NCI-H2107 treated with DMSO at 0.1 percent for 48 hours (cell line): Measurements from ENCODE around the gene RFX5.
"Not testable (repeated sequence)": the region's sequence is repeated elsewhere in the genome, so short reads cannot be mapped to it uniquely, and the experiment has no call there.

Source experiments
- DNase-seq: peaks from one replicate; lab custom pipeline; 2025; ENCODE audit not compliant: unreplicated experiment; lab: John Stamatoyannopoulos, UW

The RFX5 gene

DNA sequence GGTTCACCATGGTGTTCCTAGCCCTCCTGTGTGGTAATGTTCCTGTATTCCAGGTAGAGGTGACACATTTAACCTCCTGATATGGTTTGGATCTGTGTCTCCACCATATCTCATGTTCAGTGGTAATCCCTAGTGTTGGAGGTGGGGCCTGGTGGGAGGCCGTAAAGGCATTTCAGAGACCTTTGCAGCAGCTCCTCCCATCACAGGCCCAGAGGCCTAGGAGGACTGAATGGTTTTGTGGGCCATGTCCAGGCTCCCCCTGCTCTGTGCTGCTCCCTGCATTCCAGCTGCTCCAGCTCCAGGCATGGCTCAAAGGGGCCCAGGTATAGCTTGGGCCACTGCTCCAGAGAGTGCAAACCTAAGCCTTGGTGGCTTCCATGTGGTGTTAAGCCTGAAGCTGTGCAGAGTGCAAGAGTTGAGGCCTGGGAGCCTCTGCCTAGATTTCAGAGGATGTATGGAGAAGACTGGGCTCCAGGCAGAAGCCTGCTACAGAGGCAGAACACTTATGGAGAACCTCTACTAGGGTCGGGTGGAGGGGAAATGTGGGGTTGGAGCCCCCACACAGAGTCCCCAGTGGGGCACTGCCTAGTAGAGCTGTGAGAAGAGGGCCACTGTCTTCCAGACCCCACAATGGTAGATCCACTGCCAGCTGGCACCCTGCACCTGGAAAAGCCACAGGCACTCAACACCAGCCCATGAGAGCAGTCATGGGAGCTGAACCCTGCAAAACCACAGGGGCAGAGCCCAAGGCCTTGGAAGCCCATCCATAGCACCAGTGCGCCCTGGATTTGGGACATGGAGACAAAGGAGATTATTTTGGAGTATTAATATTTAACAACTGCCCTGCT is 15.5 kb upstream of the RFX5 start:
- no peak for DNase-seq

DNA sequence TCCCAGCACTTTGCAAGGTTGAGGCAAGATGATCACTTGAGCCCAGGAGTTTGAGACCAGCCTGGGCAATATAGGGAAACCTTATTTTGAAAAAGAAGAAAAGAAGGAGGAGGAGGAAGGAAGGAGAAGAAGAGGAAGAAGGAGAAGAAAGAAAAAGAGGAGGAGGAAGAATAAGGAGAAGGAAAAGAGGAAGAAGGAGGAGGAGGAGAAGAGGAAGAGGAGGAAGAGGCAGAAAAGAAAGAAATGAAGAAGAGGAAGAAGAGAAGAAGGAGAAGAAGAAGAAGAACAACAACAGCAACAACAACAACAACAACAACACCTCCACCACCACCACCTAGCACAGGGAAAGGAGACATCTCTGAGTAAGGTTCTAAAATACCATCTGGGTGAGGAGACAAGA is 14.8 kb upstream of the RFX5 start:
- DNase-seq: no peak

DNA sequence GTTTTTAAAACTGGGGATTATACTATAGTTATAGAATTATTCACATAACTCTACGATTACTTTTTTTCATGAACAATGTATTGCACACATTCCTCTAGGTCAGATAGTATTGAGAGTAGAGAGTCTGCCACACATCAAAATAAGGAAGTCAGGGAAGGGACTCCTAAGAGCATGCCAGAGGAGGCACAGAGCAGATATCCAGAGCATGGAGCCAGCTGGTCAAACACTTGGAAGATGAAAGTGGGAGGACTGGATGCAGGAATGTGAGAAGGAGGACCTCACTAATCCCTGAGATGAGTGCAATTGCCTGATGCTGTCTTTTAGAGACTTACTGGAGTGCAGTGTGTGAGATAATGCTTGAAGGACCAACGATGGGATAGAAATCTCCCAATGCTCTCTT is 9.6 kb upstream of the RFX5 start:
- no peak for DNase-seq

DNA sequence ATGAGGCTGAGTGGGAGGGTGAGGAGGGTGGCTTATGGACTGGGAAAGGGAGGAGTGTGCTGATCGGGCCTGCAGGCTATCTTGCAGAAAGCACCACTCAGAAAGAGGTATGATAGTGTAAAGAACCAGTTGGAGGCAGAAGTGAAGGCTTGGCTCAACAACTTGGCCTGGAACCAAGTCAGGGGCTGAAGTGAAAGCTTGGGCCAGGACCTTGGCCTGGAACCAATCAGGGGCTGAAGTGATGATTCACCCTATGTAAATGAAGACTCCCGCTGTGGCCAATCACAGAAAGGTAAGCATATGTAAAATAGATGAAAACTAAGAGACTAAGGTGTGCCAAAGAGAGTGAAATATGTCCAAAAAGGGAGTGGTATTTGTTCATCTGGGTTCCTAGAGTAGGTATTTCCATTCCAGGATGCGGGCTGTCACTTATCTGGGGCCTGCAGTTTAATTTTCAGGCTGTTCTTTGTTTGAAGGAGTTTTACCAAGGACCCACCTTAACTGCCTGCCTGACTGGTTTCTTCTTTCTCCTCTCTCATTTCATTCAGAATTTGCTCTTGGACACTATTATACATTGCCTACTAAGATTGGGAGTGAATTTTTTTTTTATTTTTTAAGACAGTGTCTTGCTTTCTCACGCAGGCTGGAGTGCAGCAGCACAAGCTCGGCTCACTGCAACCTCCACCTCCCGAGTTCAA is 5.1 kb upstream of the RFX5 start:
- no peak for DNase-seq

DNA sequence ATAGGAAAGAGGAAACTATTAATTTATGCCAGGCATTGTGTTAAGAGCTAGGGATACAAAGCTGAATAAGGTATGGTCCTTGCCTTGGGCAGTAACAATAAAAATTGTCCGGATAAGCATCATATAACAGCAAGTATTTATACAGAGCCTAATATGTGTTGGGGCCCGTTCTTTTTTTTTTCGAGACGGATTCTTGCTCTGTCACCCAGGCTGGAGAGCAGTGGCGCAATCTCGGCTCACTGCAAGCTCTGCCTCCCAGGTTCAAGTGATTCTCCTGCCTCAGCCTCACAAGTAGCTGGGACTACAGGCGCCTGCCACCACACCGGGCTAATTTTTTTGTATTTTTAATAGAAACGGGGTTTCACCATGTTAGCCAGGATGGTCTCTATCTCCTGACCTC is 3.3 kb upstream of the RFX5 start:
- not testable (repeated sequence) for DNase-seq

DNA sequence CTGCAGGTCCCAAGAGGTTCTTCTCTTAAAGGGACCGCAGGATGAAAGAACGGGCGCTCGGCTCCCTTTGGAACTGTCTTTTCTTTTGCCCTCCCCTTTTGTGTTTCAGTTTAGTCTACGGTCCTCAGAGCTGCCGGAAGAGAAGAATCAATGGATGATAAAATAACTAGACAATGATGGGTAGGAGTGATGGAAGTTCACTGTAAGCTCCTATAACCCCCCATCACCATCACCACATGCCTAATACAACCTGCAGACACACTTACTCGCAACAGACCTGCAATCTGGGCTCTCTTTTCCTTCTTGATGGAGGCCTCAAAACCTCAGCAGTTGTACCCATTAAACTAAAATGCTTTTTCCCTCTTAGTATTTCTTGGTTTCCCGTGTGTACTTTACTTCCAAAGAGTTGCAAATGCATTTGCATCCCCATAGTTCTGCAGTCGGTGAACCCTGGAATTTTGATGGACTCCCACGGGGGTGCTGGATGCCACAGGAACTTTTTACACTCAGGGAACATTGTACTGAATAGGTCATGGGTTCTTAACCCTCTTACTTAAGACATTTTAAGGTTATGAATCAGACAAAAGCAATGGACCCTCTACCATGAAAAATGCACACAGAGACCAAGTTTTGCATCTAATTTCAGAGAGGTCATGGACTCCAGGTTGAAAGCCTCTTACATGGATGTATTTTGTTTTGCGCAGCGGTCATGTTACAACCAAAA is 633 bp upstream of the RFX5 start:
- DNase-seq: no peak

DNA sequence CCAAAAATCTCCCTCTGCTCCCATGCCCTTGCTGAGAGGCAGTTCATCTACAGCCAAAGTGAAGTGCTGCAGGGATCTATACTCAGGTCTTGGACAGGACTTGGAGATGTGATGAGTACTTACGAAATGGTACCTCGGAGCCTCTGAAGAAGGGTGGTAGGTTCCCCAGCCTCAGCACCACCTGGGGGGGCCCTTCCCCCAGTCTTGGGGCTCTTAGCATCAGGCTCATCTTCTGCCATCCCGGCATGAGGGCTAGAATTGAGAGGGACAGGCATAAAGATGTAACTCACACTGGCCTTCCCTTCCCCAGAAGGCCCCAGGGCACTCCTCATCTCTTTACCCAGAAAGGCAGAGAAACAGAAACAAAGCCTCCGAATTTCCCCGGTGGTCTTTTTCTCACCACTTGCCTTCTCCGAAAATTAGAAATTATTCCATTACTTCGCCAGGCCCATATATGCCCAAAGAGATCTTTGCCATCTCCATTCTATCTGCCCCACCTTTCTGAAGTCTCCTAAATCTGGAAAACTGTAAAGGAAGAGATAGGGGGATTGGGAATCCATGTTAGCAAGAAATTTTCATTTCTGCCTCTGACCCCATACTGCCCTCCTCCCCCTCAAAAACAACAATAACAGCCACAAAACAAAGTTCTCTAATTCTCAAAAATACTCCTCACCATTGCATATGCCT is 827 bp downstream of the RFX5 start:
- DNase-seq: no peak

DNA sequence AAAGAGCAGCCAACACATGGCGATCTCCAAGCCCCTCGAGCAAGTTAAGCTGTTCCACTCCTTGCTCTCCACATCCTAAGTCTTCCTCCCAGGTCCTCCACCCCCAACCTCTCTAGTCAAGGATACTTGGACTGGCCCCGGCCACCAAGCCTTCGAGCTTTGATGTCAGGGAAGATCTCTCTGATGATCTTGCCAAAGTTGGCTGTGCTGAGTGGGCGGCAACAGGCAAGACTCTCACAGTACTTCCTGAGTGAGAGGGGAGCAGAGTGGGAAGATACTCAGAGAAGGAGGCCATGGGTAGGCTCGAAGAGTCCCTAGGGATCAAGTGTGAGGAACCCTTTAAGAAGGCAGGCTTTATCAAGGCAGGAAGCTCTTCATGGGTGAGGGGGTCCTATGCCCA is 2.8 kb downstream of the RFX5 start:
- DNase-seq: no peak

DNA sequence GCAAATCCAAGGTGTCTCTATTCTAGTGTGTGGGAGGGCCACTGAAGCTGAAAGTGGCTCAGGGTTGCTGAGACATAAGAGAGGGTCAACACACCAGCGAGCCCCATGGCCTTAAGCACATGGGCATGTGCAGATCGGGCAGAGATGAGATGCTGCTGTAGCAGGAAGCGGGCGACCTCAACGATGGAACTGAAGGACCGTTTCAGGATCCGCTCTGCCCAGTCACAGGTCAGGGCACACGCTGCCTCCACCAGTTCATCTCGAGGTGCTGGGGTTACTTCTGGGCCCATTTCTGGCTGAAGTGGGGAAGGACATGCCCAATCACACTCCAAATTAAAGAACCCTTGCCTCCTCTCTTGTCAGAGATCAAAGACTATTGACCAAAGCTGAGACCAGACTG is 3.5 kb downstream of the RFX5 start:
- DNase-seq: no peak

DNA sequence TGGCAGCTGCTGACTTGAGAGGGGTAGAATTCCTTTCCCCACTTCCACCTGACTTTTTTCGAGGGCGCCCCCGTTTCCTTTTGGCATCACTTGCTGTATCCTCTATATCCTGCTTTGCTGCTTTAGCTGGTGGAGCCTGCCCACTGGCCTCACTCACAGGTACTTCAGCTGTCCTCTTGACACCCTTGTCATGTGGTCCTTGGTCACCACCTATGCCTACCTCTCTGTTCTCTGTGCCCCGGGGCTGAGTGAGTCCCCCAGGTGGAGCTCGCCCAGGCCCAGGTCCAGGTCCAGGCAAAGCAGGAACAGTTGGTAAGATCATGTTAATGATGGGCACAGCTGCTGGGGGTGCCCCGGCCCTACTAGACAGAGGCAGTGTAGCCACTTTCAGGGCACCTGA is 4.5 kb downstream of the RFX5 start:
- no peak for DNase-seq

DNA sequence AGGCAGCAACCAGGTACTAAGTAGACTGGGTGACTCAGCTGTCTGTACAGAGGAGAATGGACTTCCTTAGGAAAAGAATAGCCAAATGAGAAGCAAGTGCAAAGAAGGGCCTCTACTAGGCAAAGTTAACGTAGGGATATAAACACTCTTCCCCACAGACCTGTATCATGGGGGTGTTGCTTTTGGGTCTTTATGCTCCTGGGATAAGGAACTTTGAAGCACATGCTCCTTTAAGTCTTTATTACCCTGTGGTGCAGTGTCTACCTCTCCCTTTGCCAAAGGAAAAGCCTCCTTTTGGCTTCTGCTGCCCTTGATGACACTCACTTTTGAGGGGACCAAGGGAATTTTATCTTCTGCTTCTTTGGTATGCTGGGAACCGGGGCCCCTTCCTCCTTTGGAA is 5.0 kb downstream of the RFX5 start:
- DNase-seq: no peak

DNA sequence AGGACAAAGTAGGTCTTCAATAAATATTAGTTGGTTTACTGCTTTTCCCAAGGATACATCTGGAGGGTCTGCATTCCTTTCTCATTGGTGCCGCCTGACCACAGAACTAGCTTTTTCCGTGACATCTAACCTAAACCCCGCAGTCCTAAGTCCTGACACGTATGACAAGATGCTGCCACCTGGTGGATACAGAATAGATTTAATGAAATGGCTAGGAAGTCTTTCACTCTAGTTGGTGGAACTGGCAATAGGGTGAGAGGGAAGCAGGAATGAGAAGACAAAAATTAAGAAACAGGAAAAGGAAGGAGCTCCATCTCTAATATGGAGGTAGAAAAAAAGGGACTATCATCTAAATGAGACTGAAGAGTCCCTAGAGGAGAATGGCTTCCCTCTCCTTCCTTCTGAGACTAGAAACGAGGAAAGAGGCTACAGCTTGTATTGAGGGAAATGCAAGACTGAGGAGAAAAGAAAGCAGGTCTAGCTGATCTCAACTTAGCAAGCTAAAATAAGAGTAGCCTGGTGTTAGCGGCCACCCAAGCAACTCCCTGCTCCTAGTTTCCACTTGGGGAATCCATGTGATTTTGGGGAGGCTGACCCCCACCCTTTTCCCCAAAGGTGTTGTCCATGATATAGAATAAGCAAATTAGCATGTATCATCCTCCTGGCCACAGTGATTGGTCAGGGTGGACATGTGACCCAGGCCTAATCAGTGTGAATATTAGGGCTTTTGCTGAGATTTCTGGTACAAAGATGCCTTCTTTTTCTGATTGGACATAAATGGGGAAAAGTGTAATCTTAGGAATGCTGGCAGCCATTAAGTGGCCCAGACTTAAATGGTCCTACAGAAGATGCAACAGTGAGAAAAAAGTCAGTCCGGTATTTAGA is 5.9 kb downstream of the RFX5 start:
- DNase-seq: peak; percentile 86

DNA sequence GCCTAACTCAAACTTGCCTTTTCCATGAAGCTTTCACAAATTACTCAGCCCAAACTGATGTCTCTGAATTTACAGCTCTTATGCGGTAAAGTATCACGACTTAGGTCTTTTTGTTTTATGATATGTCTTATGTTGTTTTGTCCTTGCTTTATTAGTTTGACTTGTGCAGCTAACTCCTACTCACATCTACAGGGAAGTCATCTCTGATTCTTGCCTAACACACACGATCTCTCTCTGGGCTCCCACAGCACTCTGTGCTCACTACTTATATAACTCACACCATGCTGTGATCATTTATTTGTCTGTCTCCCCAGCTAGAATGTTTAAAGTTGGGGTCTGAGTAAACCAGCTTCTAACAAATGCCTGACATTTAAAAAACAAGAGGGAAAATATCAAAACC is 10.5 kb downstream of the RFX5 start:
- DNase-seq: no peak

DNA sequence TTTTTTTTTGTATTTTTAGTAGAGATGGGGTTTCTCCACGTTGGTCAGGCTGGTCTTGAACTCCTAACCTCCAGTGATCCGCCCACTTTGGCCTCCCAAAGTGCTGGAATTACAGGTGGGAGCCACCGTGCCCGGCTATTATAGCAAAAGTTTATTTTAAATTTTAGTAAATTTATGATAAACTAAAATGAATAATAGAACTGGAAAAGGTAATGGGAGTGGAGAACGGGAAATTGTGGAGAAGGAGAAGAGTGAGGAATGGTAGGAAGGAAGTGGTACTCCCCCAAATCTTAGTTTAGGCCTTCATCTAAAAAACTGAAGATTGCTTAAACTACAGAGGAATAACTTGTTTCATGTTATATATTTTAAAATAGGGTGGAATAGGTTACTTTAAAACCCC is 12.2 kb downstream of the RFX5 start:
- DNase-seq: no peak

DNA sequence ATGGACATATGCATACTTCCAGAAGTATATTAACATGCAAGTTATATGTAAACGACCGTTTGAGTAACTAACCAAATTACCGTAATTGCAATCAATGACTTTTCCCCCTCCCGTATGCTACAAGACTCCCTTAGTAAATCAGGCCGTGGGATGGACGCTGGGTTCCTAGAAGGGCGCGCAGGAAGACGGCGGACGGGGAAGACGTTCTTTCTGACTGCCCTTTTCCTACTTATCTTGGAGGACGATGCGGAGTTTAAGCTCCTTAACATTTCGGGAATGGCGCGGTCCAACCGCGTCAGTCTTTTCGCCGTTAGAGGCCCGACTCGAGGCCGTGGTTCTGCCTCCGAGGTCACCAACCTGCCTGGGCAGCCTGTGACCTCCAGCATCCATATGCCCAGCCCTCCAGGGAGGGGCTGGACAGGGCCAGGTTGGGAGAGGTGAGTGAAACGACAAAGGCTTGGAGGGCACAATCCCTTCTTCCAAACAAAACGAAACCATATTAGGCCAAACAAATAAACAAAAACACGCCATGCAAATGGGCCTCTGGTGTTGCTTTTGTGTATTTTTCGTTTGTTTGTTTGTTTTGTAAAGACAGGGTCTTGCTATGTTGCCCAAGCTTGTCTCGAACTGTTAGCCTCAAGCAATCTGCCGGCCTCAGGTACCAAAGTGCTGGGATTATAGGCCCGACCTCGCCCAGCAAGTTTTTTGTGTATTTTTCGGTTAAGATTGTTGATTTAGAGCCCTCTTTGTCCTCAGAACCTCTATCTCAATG is 19.0 kb downstream of the RFX5 start:
- DNase-seq: no peak

DNA sequence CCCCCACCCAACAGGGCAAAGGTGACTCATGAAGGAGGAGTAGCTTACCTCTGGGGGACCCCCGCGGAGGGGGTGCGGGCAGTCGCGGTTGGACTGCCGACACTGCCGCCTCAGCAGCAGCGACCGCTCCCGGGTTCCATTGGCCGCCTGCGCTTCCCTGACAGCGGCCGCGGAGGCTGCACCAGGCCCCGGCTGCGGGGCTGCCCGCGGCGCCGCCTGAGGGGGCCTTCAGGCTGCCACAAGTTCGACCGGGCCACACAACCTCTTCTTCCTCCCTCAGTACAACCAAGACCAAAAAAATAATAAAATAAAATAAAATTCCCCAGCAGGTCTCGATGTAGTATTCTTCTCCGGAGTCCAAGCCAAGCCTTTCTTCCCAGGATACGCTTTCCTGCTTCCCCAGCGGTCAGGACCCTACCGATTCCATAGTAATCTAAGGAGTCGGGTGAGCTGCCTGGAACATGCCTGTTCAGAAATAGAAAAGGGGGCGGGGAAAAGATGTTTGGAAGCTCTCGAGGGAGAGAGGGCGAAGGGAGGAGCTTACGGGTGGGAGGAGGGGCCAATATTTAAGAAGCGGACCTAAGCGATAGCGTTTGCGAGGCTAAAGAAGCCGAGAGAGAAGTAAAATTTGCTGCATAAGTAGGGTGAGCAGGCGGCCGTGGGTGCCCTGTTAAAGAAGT is 19.7 kb downstream of the RFX5 start, which contains the start of gene PI4KB:
Gene PI4KB (minus strand): TSS at position 194 of the 680 bp plus-strand sequence. CDS start 10,935 bp downstream, outside the sequence.
- peak; percentile 98 for DNase-seq

DNA sequence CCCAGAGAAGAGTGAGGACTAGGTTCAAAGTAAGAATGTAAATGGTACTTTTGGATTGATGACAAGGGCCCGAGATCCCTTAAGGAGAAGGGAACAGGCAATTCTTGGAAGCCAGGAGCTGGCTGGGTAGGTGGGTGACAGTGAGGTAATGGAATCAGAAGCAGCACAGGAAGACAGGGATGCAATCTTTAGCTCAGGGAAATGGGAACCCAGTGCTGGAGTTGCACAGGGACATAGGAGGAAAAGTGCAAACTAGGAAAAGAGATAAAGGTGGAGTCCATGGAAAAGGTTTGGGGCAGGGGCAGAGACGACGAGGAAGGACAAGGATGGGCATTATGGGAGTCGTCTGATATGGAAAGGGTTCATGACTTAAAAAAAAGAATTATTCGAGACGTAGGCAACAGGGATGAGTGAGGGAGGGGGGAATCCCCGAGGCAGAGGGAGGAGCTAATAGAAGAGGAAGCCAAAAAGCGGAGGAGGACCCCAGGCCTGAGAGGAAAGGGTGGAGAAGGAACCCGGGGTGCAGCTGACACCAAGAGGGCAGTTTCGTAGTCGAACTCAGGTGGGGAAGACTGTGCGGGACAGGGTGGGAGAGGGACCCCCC is 20.3 kb downstream of the RFX5 start:
- DNase-seq: peak; percentile 34

DNA sequence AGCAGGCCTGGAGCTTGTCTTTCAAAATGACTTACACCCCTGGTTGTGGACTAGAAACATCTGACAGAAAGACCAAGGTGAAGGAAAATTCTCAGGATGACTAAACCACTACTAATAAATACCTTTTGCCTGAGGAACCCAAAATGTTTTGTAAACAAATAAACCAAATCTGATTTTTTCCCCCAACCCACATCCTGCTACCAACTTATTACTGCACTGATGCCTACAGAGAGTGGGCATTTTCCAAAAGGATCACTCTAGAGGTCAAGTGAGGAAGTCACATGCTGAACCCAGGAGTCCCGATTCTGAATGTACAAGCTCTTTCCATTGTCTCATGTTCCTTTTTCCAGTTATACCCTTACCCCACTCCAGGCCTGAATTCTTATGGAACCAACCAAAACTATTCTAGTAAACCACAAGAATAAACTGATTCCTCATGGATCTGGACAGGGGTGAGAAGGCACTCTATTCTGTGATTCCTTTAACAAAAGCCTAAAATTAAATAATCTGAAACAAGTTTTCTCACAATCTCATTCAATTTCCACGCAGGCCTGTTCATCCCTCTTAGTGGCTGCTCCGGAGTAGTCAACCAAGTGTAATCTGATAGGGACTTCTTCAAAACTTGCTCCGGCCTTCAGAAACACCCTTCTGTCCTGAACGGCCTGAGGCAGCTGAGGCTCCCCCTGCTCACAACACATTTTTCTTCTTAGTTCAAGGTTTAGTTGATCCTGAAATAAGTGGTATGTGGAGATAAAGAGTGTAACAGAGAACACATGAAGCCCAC is 21.2 kb downstream of the RFX5 start:
- no peak for DNase-seq
